ENCODE data around the gene SLC22A6. TPM values are rescaled to one million over a fixed set of nuclear protein-coding genes. Genes with fewer than 3 reads are reported as not detected.
A peak's percentile ranks its signal among the peaks of the same experiment; 100 is the strongest.

The SLC22A6 gene
- not detected for polyA plus RNA-seq (ENCODE audit: insufficient read length)

- no peak for DNase-seq
Observed at GRCh38 chr11:62984451-62984991, at the start of gene SLC22A6. SLC22A6 (minus strand) TSS chr11:62984967; CDS start chr11:62984690, 277 bp downstream.

- no peak for DNase-seq
Observed at GRCh38 chr11:63032457-63032856, 47.7 kb upstream of the SLC22A6 start.

- peak; percentile 86 for DNase-seq
Observed at GRCh38 chr11:63023841-63024648, 39.3 kb upstream of the SLC22A6 start.

GRCh38 chr11:63023222-63023814, 38.6 kb upstream of the SLC22A6 start:
- no peak for DNase-seq

GRCh38 chr11:63022441-63022840, 37.7 kb upstream of the SLC22A6 start:
- DNase-seq, result no peak

- DNase-seq, result no peak
Observed at GRCh38 chr11:63020671-63021291, 36.0 kb upstream of the SLC22A6 start.

GRCh38 chr11:63019506-63019905, 34.7 kb upstream of the SLC22A6 start:
- DNase-seq, result no peak

- DNase-seq, result no peak
Observed at GRCh38 chr11:63017306-63017974, 32.7 kb upstream of the SLC22A6 start.

- DNase-seq, result no peak
Observed at GRCh38 chr11:63015521-63016215, 30.9 kb upstream of the SLC22A6 start, which contains the start of gene SLC22A8. SLC22A8 (minus strand) TSS chr11:63015841; CDS start chr11:63014958, 883 bp downstream.

GRCh38 chr11:63014408-63015055, 29.8 kb upstream of the SLC22A6 start:
- DNase-seq, result no peak

- no peak for DNase-seq
Observed at GRCh38 chr11:63012839-63013238, 28.1 kb upstream of the SLC22A6 start.

- DNase-seq, result no peak
Observed at GRCh38 chr11:63012430-63012829, 27.7 kb upstream of the SLC22A6 start.

GRCh38 chr11:63010934-63011439, 26.2 kb upstream of the SLC22A6 start:
- no peak for DNase-seq

GRCh38 chr11:63007920-63008319, 23.2 kb upstream of the SLC22A6 start:
- no peak for DNase-seq

- DNase-seq, result no peak
Observed at GRCh38 chr11:63001456-63001855, 16.7 kb upstream of the SLC22A6 start.

GRCh38 chr11:62999649-63000048, 14.9 kb upstream of the SLC22A6 start:
- no peak for DNase-seq

- DNase-seq, result no peak
Observed at GRCh38 chr11:62999156-62999555, 14.4 kb upstream of the SLC22A6 start.

- no peak for DNase-seq
Observed at GRCh38 chr11:62996271-62996670, 11.5 kb upstream of the SLC22A6 start.

GRCh38 chr11:62994775-62995174, 10.0 kb upstream of the SLC22A6 start:
- no peak for DNase-seq

GRCh38 chr11:62988276-62988675, 3.5 kb upstream of the SLC22A6 start:
- DNase-seq, result no peak

- no peak for DNase-seq
Observed at GRCh38 chr11:62985041-62985750, 429 bp upstream of the SLC22A6 start.

All from hindlimb muscle (tissue), 1 donor.